Hippocampal formation (tissue), 2 donors: ENCODE measurements around the gene VTI1A.
A peak's percentile ranks its signal among the peaks of the same experiment; 100 is the strongest.
"Not testable (repeated sequence)": the region's sequence is repeated elsewhere in the genome, so short reads cannot be mapped to it uniquely, and the experiment has no call there.

ENCODE experiments used
- DNase-seq, 2 donors: peaks; one replicate each; lab custom pipeline; 2025; lab: John Stamatoyannopoulos, UW

VTI1A gene

GRCh38 chr10:112446855-112447619, at the start of gene VTI1A, which contains the start of gene ZDHHC6:
Gene VTI1A (plus strand): TSS chr10:112447215. CDS start chr10:112447374, 159 bp downstream.
Gene ZDHHC6 (minus strand): TSS chr10:112446914. CDS start chr10:112445436, 1,478 bp downstream.
- peak; percentile 87 to 90 for DNase-seq

- DNase-seq: no peak
Observed at GRCh38 chr10:112397592-112397991, 49.4 kb upstream of the VTI1A start.

GRCh38 chr10:112402917-112403316, 44.1 kb upstream of the VTI1A start:
- DNase-seq: no peak

- no peak for DNase-seq
Observed at GRCh38 chr10:112404617-112405016, 42.4 kb upstream of the VTI1A start.

- not testable (repeated sequence) for DNase-seq
Observed at GRCh38 chr10:112406806-112407205, 40.2 kb upstream of the VTI1A start.

- DNase-seq: no peak
Observed at GRCh38 chr10:112407696-112408095, 39.3 kb upstream of the VTI1A start.

- no peak for DNase-seq
Observed at GRCh38 chr10:112409299-112409698, 37.7 kb upstream of the VTI1A start.

- no peak for DNase-seq
Observed at GRCh38 chr10:112409755-112410154, 37.3 kb upstream of the VTI1A start.

GRCh38 chr10:112412696-112413095, 34.3 kb upstream of the VTI1A start:
- no peak for DNase-seq

GRCh38 chr10:112421731-112422130, 25.3 kb upstream of the VTI1A start:
- no peak for DNase-seq

- no peak for DNase-seq
Observed at GRCh38 chr10:112424651-112425050, 22.4 kb upstream of the VTI1A start.

- DNase-seq: no peak
Observed at GRCh38 chr10:112426111-112426510, 20.9 kb upstream of the VTI1A start.

GRCh38 chr10:112429147-112429546, 17.9 kb upstream of the VTI1A start:
- no peak for DNase-seq

GRCh38 chr10:112429654-112430230, 17.3 kb upstream of the VTI1A start:
- no peak for DNase-seq

- DNase-seq: no peak
Observed at GRCh38 chr10:112433136-112433535, 13.9 kb upstream of the VTI1A start.

GRCh38 chr10:112434988-112435619, 11.9 kb upstream of the VTI1A start:
- DNase-seq: peak in 1 of 2 donors; percentile 10

- no peak for DNase-seq
Observed at GRCh38 chr10:112438356-112438755, 8.7 kb upstream of the VTI1A start.

- no peak for DNase-seq
Observed at GRCh38 chr10:112441520-112441919, 5.5 kb upstream of the VTI1A start.

- DNase-seq: no peak
Observed at GRCh38 chr10:112442063-112442462, 5.0 kb upstream of the VTI1A start.

GRCh38 chr10:112446055-112446854, 760 bp upstream of the VTI1A start:
- DNase-seq: no peak

- DNase-seq: no peak
Observed at GRCh38 chr10:112447620-112447928, 559 bp downstream of the VTI1A start.

- DNase-seq: no peak
Observed at GRCh38 chr10:112448888-112449287, 1.9 kb downstream of the VTI1A start.
